H1 (cell line): ENCODE data around the gene PTGFR. TPM values are rescaled to one million over a fixed set of nuclear protein-coding genes. Genes with fewer than 3 reads are reported as not detected.

Experiments
- CHD2 ChIP-seq: IDR thresholded peaks from 2 replicates; pipeline ENCODE4 v1.6.1; 2012; ENCODE audit warnings: low read length, improper control_type of control experiment
- CHD7 ChIP-seq: fragments of 300-600 bp; sonication (generic); IDR thresholded peaks from 2 replicates; pipeline ENCODE4 v1.7.1; 2012; ENCODE audit warnings: low read length, moderate library complexity, mild to moderate bottlenecking, inconsistent platforms; ENCODE audit not compliant: insufficient replicate concordance
- E2F6 ChIP-seq: IDR thresholded peaks from 2 replicates; pipeline ENCODE4 v1.6.1; 2012; ENCODE audit warnings: inconsistent platforms
- EP300 ChIP-seq, 2 experiments: IDR thresholded peaks; 1 replicate in 1 of 2; 2 replicates in 1 of 2; pipeline ENCODE4 v1.6.1; 2011 to 2012; ENCODE audit warnings: low read depth in 2 of 2, low read length in 2 of 2, mild to moderate bottlenecking in 2 of 2, borderline replicate concordance in 1 of 2, inconsistent platforms in 1 of 2, moderate library complexity in 1 of 2
- NANOG ChIP-seq: IDR thresholded peaks from 2 replicates; pipeline ENCODE4 v1.6.1; 2011; ENCODE audit warnings: low read length, low read depth, mild to moderate bottlenecking, inconsistent platforms; ENCODE audit not compliant: insufficient read depth, poor library complexity, severe bottlenecking
- POLR2A ChIP-seq, 2 experiments: IDR thresholded peaks; 1 replicate in 1 of 2; 2 replicates in 1 of 2; pipeline ENCODE4 v1.6.1; 2011; ENCODE audit warnings: low read depth in 2 of 2, low read length in 2 of 2, mild to moderate bottlenecking in 2 of 2; ENCODE audit errors: control extremely low read depth in 1 of 2
- RBBP5 ChIP-seq: IDR thresholded peaks from 2 replicates; pipeline ENCODE4 v1.7.1; 2012; ENCODE audit warnings: low read depth, mild to moderate bottlenecking, inconsistent platforms, low read length, moderate library complexity, borderline replicate concordance
- TAF1 ChIP-seq: IDR thresholded peaks from 2 replicates; pipeline ENCODE4 v1.6.1; 2011; ENCODE audit warnings: mild to moderate bottlenecking, low read depth, low read length
- polyA plus RNA-seq, 7 experiments: library from polyadenylated mRNA; depleted of rRNA in 3 of 7; stranded (reverse) in 5 of 7; unstranded in 2 of 7; fragments of >200 nt in 5 of 7; fragments of 200-250 nt in 2 of 7; gene quantifications; 1 replicate in 5 of 7; 2 replicates in 1 of 7; 4 replicates in 1 of 7; pipeline versions ENCODE4 v1.2.1 to v1.2.3, GENCODE V29; 2011 to 2013; ENCODE audit warnings: missing spikeins in 2 of 7, mixed read lengths in 2 of 7
- total RNA-seq: library from RNA; stranded (reverse); fragmentation: NEBNext Ultra II Directional; extraction: Animal tissue kit (Norgen Biotek cat#: 25700); gene quantifications from 2 replicates; pipeline ENCODE4 v1.2.1, GENCODE V29; 2021

Gene PTGFR
- total and polyA plus RNA-seq, 2 of the 8 experiments (the other 6 are each of a cell fraction or from before 2014, with no cell fraction given): 0.02 TPM; not detected in 1

DNA sequence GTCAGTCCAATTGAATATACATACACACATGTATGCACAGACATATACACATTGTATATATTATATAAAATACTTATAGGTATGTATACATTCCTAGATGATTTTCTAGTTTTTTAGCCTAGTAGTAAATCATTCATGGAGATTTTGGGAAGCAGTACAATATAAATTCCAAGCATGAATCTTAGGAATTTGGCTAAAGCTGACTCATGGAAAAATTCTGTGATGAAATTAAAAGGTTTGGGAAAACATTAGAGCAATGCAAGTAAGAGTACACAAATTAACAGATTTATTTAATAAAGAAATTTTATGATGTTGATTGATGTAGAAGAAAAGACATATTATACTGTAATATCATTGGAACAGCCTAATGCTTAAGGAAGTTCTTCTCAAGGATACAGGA is 43.7 kb upstream of the PTGFR start (continued):
- TF ChIP-seq CHD7 (no peak), NANOG (no peak), E2F6 (no peak), CHD2 (no peak), TAF1 (no peak), EP300 (IDR thresholded peaks at IDR 0.05; ENCODE audit: borderline replicate concordance in 1 of 2, low read depth in 2 of 2, low read length in 2 of 2) (no peak), POLR2A (IDR thresholded peaks at IDR 0.05; ENCODE audit: control extremely low read depth in 1 of 2, low read depth in 2 of 2, low read length in 2 of 2) (no peak), RBBP5 (no peak)
